22Rv1 (cell line): ENCODE measurements around the gene SLC9A5.

ENCODE experiments used
- H3K27ac ChIP-seq: fragments of 450-650 bp; 2 replicates; pipeline ENCODE4 v1.5.1; 2017
- ZFX ChIP-seq: fragments of 450-650 bp; IDR thresholded peaks from 2 replicates; pipeline ENCODE4 v1.6.1; 2017; ENCODE audit warnings: antibody characterized with exemption, borderline replicate concordance
- TF ChIP-seq, protein P1 (sequence below): fragments of 450-650 bp; IDR thresholded peaks from 2 replicates; pipeline ENCODE4 v1.5.1; 2017; ENCODE audit warnings: mild to moderate bottlenecking

SLC9A5 gene

DNA sequence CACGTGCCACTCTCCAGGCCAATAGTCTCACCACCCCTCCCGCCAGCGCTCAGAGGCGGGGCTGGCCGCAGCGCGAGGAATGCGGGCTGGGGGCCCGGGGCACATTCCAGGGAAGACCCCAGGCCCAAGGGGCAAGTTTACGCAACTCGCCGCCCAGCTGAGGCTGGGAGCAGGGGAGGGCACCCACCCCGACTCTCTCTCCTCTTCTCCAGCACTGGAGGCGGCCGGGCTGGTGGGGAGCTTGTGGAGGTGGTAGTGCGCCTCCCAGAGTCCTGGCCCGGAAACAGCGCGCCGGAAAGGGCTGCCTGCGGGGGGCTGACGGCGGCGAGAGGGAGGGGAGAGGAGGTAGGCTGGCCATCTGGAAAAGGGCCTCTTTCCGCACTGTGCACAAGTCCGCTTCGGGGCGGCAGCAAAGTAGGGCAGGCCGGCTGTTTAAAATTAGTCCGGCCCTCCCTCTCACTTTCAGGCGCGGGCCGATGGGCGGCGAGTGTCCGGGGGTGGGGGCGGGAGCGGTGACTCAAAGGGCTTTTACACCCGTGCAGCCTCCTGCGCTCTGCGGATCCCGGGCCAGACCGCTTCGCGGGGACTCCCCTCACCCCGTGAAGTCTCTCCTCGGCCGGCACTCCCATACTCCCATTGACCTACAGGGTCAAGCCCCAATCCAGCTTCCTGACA lies 2.6 kb upstream of the SLC9A5 start:
- H3K27ac ChIP-seq, result peak overlapping the region; percentile 87
- TF ChIP-seq, protein P1, sequence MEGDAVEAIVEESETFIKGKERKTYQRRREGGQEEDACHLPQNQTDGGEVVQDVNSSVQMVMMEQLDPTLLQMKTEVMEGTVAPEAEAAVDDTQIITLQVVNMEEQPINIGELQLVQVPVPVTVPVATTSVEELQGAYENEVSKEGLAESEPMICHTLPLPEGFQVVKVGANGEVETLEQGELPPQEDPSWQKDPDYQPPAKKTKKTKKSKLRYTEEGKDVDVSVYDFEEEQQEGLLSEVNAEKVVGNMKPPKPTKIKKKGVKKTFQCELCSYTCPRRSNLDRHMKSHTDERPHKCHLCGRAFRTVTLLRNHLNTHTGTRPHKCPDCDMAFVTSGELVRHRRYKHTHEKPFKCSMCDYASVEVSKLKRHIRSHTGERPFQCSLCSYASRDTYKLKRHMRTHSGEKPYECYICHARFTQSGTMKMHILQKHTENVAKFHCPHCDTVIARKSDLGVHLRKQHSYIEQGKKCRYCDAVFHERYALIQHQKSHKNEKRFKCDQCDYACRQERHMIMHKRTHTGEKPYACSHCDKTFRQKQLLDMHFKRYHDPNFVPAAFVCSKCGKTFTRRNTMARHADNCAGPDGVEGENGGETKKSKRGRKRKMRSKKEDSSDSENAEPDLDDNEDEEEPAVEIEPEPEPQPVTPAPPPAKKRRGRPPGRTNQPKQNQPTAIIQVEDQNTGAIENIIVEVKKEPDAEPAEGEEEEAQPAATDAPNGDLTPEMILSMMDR, result peak; percentile 19; the same call in 1 of the 2 replicates
- no peak for TF ChIP-seq ZFX

DNA sequence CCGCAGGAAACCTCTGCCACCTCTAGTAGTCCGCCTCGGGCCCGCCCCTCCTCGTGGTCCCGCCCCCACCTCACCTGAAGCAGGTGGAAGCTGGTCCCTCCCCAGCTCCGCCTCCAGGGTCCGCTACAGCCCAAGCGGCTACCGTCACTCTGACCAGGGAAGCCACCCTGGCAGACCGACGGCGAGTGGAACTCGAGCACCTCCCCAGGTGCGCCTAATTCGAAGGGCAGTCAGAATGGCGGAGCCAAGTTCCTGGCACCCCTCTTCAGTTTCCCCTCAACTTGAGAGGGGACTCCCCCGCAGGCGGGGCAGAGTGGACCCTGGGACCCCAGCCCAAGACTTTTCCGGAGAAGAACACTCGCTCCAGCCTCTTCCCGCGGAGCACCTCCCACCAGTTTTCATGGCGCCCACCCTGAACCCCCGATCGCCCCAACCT lies 2.0 kb upstream of the SLC9A5 start:
- TF ChIP-seq, protein P1, result peak; percentile 35; the same call in 1 of the 2 replicates
- no peak for TF ChIP-seq ZFX
- H3K27ac ChIP-seq, result peak overlapping the region; percentile 87

DNA sequence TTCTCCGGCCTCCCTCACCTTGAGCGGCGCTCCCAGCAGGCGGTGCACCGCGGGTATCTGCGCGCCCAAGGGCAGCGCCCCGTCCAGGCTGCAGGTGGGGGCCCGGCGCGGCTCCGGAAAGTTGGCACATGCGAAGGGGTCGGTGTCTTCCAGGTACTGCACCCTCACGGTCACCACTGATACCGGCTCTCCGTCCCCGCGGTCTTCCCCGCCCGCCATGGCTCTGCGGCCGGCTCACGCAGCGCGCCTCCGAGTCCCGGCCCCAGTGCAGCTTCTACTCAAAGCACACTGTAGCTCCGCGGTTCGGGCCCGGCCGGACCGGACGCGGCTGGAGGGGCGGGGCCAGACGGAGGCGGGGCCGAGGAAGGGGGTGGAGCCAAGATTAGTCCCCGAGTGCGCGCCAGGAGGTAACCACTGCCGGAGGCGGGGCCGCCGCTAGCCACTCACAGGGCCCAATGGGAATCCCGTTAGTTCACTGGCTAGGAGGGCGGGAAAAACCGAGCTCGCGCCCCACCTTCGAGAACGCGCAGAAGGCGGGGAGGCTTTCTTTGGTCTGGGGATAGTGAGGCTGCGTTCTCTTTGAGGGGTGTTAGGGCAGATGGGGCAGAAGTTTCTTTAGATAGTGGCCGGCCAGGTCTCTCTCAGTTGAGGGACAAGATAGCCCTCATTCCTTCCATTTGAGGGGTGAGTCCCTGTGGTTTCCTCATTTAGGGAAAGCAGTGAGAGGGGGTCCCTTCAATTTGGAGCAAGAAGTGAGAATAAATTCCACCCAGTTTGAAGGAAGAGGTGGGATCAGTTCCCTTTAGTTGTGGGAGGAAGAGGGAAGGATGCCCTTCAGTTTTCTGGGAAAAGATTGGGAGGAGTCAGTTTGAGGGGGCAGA lies 1.3 kb upstream of the SLC9A5 start, which contains the start of gene FHOD1:
Gene FHOD1 (minus strand): TSS at position 290 of the 881 bp plus-strand sequence. CDS start 71 bp downstream, at position 219.
- no peak for TF ChIP-seq ZFX
- TF ChIP-seq, protein P1, result no peak

DNA sequence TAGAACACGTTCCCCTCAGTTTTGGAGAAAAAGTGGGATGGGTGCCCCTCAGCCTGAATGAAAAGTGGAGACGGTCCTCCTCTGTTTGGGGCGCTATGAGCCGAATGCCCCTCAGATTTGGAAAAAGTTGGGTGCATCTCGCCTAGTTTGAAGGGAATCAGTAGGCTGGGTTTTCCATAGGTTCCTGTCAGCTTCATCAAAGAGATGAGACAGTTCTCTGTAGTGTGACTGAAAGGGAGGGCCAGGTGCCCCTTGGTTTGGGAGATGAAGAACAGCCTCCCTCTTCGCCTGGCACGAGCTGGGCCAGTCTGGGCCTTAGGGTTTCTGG lies 742 bp upstream of the SLC9A5 start:
- no peak for TF ChIP-seq ZFX
- TF ChIP-seq, protein P1, result no peak
- H3K27ac ChIP-seq, result no peak overlapping the region

More for the DNA sequence above, 1.3 kb upstream of the SLC9A5 start, which contains the start of gene FHOD1:
- peak within 1 kb of the TSS; percentile 87 for H3K27ac ChIP-seq

DNA sequence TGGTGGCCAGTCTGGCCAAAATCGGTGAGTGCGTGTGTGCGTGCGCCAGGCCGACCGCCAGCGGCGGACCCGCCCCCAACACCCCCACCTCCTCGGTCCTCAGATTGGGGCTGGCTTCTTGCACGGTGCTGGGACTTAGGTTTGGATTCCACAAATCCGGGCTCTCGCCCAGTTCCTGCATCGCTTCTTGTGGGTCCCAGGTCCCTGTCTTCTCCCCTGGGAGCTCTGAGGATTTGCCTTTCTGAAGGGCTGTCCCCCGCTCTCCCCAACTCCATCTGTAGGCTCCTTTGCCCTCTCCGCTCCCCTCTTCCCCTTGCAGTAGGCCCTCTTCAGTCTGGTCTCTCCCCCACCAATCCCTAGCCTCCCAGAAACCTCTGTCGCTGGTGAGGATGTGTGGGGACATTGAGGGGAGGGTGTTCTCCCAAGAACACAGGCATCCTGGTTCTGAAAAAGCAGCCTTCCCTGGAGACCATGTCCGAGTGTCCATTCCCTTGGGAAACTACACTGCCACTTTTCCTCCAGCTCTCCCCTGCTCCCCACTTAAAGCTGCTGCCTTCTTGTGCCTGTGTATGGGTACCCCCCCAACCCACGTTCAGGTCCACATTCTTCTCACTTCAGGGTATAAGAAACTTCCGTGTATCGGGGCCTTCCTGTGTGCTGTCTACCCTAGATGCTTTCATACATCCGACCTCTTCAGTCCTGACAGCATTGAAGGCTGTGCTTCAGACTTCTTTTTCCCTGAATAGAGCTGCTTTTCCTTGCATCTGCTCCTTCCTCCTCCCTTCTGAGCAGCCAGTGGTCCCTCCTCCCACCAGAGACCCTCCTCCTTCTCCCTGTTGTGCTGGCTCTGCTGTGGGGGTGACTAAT lies 632 bp downstream of the SLC9A5 start:
- TF ChIP-seq, protein P1, result no peak
- no peak for TF ChIP-seq ZFX
- H3K27ac ChIP-seq, result no peak overlapping the region

DNA sequence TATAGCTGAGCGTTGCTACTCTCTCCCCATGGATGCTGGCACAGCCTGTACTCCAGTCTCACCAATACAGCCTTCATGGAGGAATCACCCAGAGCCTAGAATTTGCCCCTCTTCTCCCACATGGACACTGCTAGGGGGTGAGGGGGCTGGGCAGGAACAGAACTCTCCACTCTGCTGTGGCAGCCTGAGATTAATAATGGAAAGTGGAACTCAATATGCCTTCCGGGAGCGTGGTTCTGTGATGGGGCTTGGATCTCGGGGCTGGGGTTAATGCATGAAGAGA lies 1.2 kb downstream of the SLC9A5 start:
- TF ChIP-seq ZFX, result no peak
- TF ChIP-seq, protein P1, result no peak
- no peak overlapping the region for H3K27ac ChIP-seq
